Erythroblast (primary cell): Measurements from ENCODE around the gene MSH3.

Source experiments
- DNase-seq, 2 experiments: peaks; one replicate each; lab custom pipeline; 2025; lab: John Stamatoyannopoulos, UW
- GATA1 ChIP-seq: IDR thresholded peaks from 2 replicates; pipeline ENCODE4 v1.6.1; 2011; ENCODE audit warnings: low read depth, mild to moderate bottlenecking, control low read depth, low read length, moderate library complexity
- POLR2A ChIP-seq: IDR thresholded peaks from 2 replicates; pipeline ENCODE4 v1.6.1; 2011; ENCODE audit warnings: mild to moderate bottlenecking, low read length

The MSH3 gene

GRCh38 chr5:80686757-80687156, 32.3 kb downstream of the MSH3 start:
- TF ChIP-seq GATA1 (no peak), POLR2A (no peak)
- peak; percentile 9 to 23 for DNase-seq

- TF ChIP-seq POLR2A (no peak), GATA1 (no peak)
- no peak for DNase-seq
Observed at GRCh38 chr5:80688648-80689420, 34.4 kb downstream of the MSH3 start.

GRCh38 chr5:80689627-80690026, 35.2 kb downstream of the MSH3 start:
- TF ChIP-seq POLR2A = no peak
- no peak for TF ChIP-seq GATA1
- DNase-seq = no peak

GRCh38 chr5:80695666-80696065, 41.2 kb downstream of the MSH3 start:
- no peak for TF ChIP-seq GATA1
- no peak for TF ChIP-seq POLR2A
- DNase-seq = no peak

- no peak for DNase-seq
- TF ChIP-seq GATA1 = no peak
- no peak for TF ChIP-seq POLR2A
Observed at GRCh38 chr5:80696450-80696849, 42.0 kb downstream of the MSH3 start.

- TF ChIP-seq GATA1 = no peak
- no peak for TF ChIP-seq POLR2A
- DNase-seq = no peak
Observed at GRCh38 chr5:80697100-80697499, 42.6 kb downstream of the MSH3 start.

GRCh38 chr5:80698369-80698768, 43.9 kb downstream of the MSH3 start:
- TF ChIP-seq GATA1 = no peak
- no peak for DNase-seq

- DNase-seq = no peak
- no peak for TF ChIP-seq POLR2A
- no peak for TF ChIP-seq GATA1
Observed at GRCh38 chr5:80701597-80701996, 47.1 kb downstream of the MSH3 start.

- TF ChIP-seq POLR2A (no peak), GATA1 (no peak)
- no peak for DNase-seq
Observed at GRCh38 chr5:80703291-80703690, 48.8 kb downstream of the MSH3 start.

- DNase-seq = no peak
- no peak for TF ChIP-seq POLR2A
- TF ChIP-seq GATA1 = no peak
Observed at GRCh38 chr5:80703747-80704146, 49.3 kb downstream of the MSH3 start.

GRCh38 chr5:80704221-80704620, 49.8 kb downstream of the MSH3 start:
- no peak for TF ChIP-seq POLR2A
- no peak for TF ChIP-seq GATA1

GRCh38 chr5:80705216-80705769, 50.8 kb downstream of the MSH3 start:
- no peak for DNase-seq
- no peak for TF ChIP-seq GATA1
- no peak for TF ChIP-seq POLR2A

More at GRCh38 chr5:80704221-80704620, 49.8 kb downstream of the MSH3 start:
- DNase-seq = no peak

- TF ChIP-seq POLR2A (no peak), GATA1 (no peak)
Observed at GRCh38 chr5:80705801-80706200, 51.3 kb downstream of the MSH3 start.

GRCh38 chr5:80706835-80707447, 52.5 kb downstream of the MSH3 start:
- TF ChIP-seq POLR2A (no peak), GATA1 (no peak)

More at GRCh38 chr5:80705801-80706200, 51.3 kb downstream of the MSH3 start:
- DNase-seq = no peak

More at GRCh38 chr5:80706835-80707447, 52.5 kb downstream of the MSH3 start:
- DNase-seq = no peak
